Sigmoid colon (tissue), 4 donors: Measurements from ENCODE around the gene KAT7.

Experiments
- POLR2A ChIP-seq, 2 donors: fragments of 450-650 bp; IDR thresholded peaks; one replicate each; pipeline ENCODE4 v1.6.1; 2016; ENCODE audit warnings: antibody characterized with exemption in 2 of 2, mild to moderate bottlenecking in 2 of 2, moderate library complexity in 2 of 2
- POLR2AphosphoS5 ChIP-seq, 4 donors: sonication (generic); formaldehyde crosslinking; IDR thresholded peaks; one replicate each; pipeline ENCODE4 v1.6.1; 2017; ENCODE audit warnings: antibody characterized with exemption in 4 of 4
- TF ChIP-seq, protein P1 (sequence below), 4 experiments: fragments of 450-650 bp in 3 of 4; fragments of 200-600 bp in 1 of 4; IDR thresholded peaks; one replicate each; pipeline ENCODE4 v1.5.1; 2016 to 2019; ENCODE audit warnings: antibody characterized with exemption in 4 of 4, mild to moderate bottlenecking in 3 of 4, moderate library complexity in 2 of 4

DNA sequence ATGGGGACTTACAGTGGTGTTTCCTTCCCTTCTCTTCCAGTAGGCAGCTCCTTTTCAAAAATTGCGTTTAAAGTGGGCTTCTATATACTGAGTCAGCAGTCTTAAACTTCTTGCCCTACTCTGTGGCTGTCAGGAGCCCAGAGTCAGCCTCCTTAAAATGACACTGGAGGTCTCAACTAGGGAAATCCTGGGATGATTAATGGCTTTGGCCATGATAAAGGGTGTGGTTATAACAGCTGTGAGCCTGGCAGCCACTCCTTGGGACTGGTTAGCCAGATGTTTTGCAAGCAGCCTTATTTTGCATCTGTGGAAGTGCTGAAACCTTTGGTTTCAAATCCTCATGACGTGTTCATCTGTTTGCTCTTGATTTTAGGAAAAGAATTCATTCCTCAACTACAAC lies 34.3 kb downstream of the KAT7 start:
- TF ChIP-seq, protein P1, sequence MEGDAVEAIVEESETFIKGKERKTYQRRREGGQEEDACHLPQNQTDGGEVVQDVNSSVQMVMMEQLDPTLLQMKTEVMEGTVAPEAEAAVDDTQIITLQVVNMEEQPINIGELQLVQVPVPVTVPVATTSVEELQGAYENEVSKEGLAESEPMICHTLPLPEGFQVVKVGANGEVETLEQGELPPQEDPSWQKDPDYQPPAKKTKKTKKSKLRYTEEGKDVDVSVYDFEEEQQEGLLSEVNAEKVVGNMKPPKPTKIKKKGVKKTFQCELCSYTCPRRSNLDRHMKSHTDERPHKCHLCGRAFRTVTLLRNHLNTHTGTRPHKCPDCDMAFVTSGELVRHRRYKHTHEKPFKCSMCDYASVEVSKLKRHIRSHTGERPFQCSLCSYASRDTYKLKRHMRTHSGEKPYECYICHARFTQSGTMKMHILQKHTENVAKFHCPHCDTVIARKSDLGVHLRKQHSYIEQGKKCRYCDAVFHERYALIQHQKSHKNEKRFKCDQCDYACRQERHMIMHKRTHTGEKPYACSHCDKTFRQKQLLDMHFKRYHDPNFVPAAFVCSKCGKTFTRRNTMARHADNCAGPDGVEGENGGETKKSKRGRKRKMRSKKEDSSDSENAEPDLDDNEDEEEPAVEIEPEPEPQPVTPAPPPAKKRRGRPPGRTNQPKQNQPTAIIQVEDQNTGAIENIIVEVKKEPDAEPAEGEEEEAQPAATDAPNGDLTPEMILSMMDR (IDR thresholded peaks at IDR 0.05), result no peak
- no peak for TF ChIP-seq POLR2A (IDR thresholded peaks at IDR 0.05)
- TF ChIP-seq POLR2AphosphoS5 (IDR thresholded peaks at IDR 0.05), result peak in 3 of 4 donors; percentile 22 to 38 (median 26)
